ENCODE data around the gene FBXO41.

Gene FBXO41, protein sequence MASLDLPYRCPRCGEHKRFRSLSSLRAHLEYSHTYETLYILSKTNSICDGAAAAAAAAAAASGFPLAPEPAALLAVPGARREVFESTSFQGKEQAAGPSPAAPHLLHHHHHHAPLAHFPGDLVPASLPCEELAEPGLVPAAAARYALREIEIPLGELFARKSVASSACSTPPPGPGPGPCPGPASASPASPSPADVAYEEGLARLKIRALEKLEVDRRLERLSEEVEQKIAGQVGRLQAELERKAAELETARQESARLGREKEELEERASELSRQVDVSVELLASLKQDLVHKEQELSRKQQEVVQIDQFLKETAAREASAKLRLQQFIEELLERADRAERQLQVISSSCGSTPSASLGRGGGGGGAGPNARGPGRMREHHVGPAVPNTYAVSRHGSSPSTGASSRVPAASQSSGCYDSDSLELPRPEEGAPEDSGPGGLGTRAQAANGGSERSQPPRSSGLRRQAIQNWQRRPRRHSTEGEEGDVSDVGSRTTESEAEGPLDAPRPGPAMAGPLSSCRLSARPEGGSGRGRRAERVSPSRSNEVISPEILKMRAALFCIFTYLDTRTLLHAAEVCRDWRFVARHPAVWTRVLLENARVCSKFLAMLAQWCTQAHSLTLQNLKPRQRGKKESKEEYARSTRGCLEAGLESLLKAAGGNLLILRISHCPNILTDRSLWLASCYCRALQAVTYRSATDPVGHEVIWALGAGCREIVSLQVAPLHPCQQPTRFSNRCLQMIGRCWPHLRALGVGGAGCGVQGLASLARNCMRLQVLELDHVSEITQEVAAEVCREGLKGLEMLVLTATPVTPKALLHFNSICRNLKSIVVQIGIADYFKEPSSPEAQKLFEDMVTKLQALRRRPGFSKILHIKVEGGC

DNA sequence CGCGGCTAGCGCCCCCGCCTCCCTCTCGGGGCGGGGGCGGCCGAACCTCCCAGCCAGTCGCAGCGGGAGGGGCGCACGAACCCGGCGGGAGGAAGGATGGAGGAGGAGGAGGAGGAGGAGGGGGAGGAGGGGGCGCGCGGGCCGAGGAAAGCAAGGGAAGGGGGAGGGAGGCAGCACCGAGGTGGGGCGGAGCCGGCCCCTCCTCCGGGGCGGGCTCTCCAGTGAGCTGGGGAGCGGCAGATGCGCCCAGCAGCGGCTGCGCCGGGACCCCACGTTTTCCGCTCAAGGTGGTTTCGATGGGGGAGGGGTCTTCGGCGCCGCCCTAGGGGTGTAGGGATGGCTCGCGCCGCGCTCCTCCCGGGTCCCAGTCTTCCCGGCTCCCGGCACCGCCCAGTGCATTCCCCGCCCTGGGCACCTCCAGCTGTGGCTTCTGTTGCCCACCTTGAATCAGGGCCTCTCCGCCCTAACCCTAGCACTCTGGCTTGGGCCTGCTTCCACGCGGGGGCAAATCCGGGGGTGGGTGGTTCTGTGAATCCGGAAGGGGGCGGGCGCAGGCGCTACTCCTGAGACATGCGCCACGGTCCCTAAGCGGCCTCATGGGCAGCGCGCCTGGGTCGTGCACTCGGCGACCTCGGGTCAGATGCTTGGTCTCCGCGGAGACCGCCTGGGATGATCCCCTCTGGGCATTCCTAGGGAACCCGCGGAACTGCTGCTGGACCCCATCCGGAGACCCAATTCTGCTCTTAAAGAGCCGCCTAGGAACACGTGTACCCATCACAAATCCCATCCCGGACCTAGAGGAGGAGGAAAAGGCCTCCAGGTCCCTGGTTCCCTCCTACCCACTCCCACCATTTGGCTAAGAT is at the start of gene FBXO41:
Gene FBXO41 (minus strand): TSS at position 183 of the 863 bp plus-strand sequence. CDS start 14,848 bp downstream, outside the sequence.
- peak; percentile 85 for DNase-seq

DNA sequence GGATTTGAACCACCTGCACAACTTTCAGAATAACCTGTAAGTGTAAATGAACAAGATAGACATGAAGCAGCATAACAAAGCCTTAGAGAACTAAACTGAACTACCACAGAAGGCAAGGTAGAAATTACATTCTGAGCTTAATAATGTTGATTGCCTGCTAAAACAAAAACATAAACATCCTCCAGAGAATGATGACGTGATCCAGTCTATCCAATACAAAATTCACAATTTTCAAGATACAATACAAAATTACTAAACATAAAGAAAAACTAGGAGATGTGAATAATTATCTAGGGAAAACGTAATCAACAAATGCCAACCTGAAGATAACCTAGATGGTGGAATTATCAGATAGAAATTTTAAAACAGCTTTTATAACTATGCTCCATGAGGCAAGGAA is 49.8 kb upstream of the FBXO41 start:
- no peak for DNase-seq

DNA sequence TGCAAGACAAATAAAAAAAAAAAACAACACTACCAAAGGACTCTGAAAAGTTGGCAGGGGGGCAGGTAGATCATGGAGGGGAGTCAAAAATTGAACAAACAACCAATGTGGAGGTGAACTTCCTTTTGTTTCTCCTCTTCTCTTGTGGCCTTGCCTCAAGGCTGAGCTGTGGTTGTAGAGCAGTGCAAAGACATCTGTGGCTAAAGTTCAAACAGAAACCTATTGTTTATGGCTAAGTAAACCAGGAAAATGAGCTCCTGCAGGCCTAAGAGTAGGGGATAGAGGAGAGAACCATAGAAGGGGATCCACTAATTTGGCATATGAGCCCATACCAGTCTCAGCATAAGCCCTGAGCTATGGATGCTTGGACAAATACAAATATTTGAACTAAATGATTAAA is 49.3 kb upstream of the FBXO41 start:
- DNase-seq = no peak

DNA sequence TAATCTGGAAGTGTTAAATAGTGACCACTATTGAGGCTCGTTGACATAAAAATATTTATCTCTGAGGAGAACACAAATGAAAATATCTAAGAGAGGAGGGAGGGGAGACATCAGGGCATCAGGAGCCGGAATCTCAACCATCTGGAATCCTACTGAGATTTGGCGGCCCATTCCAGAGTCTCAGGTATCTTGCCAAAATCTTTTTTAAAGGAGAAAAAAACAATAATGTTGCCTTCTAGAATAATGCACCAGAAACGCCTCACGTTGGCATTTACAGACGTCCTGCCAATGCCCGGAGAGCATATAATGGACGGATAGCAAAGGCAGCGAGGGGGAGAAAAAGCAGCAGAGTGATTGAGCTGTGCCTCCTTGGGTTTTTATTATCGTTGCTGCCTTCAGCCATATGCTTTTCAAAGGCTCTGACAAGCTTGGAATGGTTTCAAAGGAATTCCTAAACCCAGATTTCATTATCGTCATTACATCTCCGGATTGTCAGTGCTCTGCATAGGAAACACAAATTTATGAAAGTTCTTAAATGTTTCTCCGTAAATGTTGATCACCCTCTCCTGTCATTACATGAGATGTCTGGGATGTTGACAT is 39.9 kb upstream of the FBXO41 start:
- DNase-seq = no peak

DNA sequence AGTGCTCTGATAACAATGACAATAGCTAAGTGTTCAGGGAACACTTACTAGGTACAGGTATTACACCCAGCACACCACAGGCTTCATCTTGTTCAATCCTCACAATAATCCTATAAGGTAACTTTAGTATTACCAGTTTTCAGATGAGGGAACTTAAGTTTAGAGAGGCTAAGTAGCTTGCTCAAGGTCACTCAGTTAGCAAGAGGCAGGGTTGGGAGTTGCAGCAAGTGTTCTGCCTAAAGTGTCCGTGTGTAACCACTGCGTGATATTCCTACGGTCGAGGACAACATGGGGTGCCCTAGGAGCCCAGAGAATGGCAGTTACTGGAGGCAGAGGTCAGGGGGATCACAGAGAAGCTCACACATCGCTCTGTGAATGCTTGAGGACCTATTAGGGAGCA is 39.3 kb upstream of the FBXO41 start:
- no peak for DNase-seq

DNA sequence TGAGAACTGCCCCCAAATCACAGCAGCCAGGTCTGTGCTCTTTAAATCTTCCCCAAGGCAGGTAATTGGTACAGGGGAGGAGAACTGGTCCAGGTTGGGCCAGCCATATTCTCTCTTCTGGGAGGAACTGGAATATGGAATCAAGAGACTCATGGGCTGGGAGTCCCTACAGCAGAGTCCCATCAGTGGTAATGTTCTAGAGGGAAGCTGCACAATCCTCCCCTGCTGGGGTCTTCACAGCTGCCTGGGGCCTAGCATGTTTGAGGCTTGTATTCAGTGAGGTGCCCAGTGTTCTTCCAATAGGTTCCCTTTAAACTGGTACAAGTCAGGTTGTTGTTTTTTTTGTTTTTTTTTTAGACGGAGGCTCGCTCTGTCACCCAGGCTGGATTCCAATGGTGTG is 30.2 kb upstream of the FBXO41 start:
- DNase-seq = no peak

DNA sequence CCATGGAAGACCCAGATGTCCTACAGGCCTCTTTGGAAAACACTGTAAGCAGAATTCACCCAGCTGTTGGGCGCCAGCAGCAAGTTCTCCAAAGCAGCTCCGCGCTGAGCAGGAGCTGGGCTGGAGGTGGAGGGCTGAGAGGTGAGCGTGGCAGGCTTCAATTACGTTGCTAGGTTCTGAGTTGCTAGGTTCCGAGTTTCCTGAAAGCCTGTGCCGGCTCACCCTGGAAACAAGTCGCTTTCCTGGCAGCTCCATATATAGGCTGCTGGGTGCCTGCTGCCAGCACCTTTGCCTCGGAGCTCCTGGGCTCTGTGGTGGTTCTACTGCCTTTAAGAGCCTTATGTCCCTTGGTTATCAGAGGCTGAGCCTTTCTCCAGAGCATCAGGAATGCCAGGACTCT is 23.4 kb upstream of the FBXO41 start:
- DNase-seq = no peak

DNA sequence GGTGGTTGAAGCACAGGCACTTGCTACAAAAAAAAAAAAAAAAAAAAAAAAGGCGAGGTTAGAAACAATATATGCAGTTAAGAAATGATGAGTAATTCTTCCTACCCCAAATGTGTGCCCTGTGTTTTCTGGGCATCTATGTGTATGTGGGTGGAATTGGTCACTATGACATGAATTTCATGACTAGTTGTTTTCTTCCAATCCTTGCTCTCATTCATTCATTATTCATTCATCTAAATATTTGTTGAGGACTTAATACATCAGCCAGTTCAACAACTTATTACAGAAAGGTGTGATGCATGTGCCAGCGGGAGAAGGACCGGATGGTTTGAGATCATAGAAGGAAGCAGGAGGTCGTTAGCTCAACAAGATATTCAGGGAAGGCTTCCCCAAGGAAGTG is 17.4 kb upstream of the FBXO41 start:
- no peak for DNase-seq

DNA sequence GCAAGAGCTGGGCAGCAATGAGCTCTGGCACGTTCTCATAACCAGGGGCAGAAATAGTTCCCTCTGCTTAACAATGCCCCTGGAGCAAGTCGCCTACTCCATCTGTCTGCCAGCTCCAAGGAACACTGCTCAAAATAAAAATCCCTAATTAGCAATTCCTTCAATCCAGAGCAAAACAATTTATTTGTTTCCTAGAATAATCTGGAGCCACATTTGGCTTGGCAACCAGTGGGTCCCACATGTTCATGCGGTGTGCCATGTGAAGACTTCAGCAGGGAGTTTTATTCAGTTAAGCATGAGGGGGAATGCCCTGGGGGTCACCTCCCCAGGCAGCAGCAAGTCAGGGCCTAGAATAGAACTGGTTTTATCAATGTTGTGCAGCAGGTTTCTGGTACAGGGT is 16.6 kb upstream of the FBXO41 start:
- DNase-seq = no peak

DNA sequence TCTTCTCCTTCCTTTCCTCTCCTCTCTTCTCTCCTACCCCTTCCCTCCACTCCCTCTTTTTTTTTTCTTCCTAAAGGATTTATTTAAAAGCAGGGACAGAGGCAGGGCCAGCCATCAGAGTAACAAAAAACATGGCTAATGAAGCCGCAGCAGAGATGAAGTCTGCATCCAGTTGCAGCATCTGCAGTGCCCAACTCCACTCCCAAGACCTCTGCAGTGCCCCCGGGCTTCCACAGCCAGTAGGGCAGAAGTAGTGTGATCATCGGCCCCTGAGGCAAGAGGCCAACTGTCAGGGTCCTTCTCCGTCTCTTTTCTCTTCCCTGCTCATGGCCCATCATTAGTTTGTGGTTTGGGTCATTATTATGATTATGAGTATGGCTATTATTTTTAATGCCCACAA is 13.3 kb upstream of the FBXO41 start:
- no peak for DNase-seq

DNA sequence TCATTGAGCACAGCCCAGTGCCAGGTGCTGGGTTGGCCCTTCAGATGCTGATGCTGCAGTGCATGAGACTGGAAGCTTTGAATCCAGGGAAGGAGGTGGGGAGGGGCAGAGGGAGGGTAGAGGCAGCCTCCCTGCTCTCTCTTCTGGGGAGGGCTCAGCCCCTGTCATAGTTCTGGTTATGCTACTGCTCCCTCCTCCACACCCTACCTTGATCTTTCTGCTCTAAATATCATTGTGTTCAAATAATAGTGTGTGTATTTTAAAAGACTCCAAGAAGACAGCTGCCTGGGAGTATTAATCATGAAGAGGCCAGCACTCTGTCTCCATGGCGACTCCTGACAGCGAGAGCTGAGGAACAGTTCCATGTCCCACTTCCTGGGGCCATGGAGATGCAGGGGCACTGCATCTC is 12.9 kb upstream of the FBXO41 start:
- DNase-seq = no peak

DNA sequence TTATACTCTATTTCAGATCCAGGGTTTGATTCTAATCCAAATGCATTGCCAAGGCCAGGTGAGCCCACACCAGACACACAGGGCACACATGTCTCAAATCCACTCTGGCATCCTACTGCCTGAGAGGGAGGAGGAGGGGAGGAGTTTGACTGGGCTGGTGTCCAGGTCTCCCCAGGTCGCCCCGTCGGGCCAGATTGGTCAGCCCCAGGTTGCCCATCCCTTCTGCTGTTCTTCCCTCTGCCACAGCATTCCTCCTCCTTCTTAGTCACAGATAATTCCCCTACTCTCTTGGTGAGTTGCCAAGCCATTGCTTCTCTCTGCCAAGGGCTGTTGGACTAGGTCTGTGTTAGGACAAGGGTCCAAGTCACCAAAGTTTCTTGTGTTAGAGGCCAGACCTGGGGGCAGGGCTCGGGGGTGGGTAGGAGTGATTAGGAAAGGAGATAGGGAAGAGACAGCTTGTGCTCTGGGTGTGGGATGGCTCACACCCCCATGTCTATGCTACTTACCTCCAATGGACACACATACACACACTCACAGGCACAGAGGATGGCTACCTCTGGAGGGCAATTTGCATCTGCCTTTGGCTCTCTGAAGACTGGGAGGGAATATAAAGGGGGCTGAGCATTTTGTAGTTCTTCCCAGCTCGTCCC is 11.6 kb upstream of the FBXO41 start:
- no peak for DNase-seq

DNA sequence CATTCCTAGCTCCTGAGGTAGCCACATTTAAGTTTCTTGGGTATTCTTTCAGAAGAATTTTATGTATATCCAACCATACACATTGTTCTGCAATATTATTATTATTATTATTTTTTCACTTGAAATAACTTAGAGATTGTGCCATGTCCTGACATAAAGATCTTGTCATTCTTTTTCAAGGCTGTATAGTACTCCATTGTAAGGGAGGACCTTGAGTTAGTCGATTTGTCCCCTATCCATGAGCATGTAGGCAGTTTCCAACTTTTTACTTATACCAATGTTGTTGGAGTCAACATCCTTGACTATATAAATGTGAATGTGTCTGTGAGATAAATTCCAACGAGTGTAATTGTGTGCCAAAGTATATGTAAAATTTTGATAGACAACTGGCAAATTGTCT is 10.0 kb upstream of the FBXO41 start:
- no peak for DNase-seq

DNA sequence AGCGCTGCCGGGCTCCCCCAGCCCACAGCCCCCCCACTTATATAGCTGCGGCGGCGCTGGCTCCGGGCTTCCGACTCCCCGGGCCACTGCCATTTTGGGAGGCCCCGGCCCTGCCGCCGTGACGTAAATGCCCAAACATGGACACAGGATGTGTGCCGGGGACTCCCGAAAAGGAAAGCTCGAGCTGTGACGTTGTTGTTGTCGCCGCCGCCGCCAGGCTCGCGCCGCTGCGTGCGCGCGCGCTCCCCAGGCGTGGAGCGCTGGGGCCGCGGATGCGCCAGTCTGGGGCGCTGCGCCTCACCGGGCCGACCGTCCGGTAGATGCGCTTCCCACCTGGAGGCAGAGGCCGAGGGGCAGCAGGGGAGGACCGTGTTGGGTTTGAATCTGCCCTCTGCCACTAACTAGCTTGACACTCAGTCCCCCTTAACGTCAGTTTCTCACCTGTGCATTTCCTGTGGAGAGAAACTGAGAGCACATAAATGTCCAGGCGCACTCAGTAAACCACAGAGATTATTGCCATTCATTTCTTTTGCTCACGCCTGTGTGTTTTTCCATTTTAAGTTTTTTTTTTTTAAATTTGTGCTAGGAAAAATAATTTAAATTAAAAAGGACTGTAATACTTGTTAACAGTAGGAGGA is 9.4 kb upstream of the FBXO41 start, which contains the start of gene EGR4:
Gene EGR4 (minus strand): TSS at position 15 of the 638 bp plus-strand sequence. CDS start 231 bp downstream, outside the sequence.
- DNase-seq = peak; percentile 86

DNA sequence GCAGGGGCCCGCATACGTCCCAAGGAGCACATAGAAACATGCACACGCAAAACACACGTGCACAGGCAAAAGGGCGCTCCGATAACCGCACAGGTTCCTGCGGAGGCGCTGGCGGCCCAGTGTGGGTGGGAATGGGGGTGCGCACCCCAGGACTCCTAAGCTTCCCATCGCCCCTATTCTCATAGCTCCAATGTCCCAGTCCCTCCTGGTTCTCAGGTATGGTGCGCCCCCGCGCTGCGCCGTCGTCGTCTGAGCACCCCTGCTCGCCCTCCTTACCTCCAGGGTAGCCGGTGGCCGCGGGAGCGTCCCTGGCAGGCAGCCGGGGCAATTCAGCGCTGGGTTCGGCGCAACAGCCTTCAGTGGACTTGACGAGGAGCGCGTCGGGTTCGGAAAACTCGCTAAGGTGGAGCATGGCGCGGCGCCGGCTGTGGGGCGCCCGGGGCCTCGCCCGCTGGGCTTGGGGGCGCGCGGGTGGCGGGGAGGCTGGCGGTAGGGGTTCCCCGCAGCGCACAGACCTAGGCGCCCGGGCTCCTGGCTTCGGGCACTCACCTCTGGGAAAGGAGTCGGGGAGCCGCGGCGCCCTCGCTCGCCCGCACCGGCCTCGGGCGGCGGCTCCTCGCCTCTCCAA is 8.7 kb upstream of the FBXO41 start:
- DNase-seq = no peak

DNA sequence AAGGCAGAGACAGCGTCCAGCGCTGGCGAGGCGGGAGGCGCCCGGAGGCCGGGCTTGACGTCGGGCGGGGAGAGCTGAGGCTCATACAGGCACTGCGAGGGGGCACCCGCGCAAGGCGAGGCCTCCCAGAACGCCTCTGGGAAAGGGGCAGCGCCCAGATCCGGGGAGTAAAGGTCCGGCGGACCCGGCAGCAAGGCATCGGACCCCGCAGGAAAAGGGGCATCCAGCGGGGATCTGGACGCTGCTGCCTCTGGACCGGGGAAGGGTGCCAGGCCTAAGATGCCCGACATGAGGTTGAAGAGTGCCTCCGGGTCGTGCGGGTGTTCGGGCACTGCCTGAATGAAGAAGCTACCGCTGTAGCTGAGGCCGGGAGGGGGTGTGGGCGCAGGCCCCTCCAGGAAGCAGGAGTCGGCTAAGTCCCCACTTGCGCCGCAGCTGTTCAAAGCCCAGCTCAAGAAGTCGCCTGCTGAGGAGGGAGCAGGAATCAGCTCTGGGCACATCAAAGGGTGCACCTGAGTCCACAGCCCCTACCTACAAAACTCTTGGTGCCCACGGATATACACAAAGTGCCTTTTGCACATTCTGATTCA is 8.1 kb upstream of the FBXO41 start:
- no peak for DNase-seq

DNA sequence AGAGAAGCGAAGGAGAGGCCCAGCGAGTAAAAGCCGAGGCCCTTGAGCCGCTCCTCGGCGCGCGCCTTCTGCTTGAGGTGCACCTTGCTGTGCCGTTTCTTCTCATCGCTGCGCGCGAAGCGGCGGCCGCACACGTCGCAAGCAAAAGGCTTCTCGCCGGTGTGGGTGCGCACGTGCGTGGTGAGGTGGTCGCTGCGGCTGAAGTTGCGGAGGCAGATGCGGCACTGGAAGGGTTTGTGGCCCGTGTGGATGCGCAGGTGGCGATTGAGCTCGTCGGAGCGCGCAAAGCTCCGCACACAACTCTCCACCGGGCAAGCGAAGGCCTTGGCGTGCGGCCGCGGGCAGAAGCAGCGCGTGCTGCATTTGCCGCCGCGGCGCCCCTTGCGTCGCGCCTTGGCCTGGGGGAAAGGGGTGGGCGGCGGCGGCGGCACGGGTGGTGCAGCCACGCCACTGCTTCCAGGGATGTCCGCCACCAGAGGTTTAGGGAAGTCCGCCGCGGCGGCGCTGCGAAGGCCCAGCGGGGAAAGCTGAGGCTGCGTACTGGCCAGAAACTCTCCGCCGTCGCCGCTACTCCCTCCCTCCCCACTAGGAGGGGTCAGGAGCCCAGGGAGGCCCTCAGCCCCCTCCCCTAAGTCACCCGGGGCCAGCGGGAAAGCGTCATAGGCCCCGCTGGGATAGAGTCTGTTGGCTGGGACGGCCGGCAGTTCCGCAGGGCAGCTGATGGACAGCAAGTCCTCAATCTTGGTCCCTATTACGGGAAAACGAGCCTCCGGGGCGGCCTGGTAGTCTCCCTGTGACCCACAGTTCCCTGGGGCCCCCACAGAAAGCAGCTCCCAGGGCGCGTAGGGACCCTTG is 7.4 kb upstream of the FBXO41 start:
- peak; percentile 7 for DNase-seq

DNA sequence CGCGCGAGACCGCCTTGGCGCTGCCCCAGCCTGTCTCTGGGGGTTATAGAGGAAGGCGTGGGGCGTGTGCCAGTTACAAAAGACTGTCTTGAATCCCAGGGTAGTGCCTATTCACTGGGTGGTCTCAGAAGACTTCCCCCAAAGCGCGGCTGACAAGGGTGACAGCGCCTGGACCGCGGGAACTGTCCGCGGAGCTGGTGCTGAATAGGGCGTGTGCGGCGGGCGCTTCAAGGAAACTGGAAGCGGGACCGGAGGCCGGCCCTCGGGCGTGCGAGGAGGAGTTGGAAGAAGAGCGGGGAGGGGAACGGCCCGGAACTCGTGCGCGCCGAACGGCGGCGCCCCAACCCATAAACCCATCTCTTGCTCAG is 6.8 kb upstream of the FBXO41 start:
- DNase-seq = peak; percentile 66

DNA sequence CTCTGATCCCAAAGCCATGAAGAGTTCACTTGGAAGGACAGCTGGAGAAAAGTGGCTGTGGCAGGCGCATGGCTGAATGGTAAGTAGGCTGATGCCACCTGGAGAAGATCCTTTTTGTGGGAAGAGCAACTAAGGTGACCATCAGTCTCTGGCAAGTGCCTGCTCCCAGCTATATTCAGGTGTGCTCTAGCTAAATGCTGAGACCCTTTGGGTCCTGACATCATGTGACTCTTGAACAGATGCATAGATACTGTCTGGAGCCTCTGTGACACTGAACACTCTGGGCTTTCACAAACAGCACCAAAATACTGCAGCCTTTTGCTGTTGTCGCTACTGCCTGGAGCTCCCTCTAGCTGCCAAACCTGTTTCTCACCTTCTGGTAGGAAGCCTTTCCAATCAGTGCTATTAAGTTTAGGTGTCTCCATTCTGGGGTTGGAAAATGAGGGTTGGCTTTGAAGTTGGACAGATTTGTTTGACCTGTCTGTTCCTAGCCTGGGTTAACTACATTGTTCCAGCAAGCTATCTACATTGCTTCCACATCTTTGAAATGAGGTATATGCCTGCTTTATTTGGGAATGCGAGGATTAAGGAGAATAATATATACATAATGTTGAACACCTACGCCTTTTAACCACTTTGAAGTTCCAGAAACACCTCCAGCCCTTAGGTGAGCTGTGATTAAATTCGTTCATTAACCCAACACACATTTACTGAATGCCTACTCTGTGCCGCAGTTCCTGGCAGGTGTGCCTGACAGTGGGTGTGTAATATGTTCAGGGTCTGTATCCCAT is 6.0 kb upstream of the FBXO41 start:
- DNase-seq = peak; percentile 53

Data from CD4-positive, alpha-beta T cell treated with Interleukin-6 for 4 hours (primary cell).